ENCODE data around the gene FAM118B.

The FAM118B gene

DNA sequence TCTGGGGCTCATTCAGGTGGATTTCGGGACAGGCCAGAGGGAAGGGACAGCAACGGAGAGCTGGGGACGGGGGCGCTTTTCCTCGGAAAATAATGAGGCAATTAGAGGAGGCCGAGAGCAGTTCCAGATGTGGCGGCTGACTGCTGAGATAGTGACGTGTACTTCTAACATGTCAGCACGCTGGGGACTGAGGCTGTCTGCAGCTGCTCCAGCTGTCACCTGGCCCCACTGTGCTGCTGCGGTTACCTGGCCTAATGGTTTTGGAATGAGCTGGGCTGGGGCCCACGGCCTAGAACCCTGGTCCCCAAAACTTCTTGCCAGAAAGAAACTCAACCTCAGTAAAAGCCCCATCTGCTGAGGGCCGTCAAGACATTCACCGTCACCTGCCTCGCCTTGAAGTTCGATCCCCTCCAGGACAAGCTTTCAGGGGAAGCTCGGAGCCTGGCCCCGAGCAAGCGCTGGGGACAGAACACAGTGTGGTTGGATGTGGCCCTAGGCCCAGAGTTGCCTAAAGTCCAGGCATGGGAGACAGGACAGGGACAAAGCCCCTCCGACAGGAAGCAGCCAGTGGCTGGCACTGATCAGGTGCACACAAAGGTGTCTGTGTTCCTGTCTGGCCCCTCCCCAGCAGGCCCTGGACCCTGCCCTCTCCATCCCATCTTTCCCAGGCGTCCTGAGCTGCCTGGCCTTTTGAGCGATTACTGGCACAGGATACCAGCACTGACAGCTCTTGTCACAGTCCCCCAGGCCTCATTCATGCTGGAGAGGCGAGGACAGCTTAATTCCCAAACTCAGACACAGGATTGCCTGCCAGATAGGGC lies 22.3 kb upstream of the FAM118B start:
- Histone ChIP-seq H3K79me1 (ENCODE audit: low read length) (no peaks in the 10 kb centered on the region), H3K36me3 (ENCODE audit: control insufficient read depth, insufficient read depth, low read length) (peaks cover 9% of the 10 kb centered on the region), H3K23ac (ENCODE audit: low read length) (no peak overlapping the region), H3K56ac (ENCODE audit: low read length) (no peak overlapping the region), H3K4me3 (ENCODE audit: low read length) (no peak overlapping the region), H4K5ac (ENCODE audit: low read length) (no peak overlapping the region), H3K4me1 (ENCODE audit: control insufficient read depth, low read depth, low read length) (no peaks in the 10 kb centered on the region), H2BK120ac (ENCODE audit: low read depth, low read length) (no peak overlapping the region), H3K79me2 (ENCODE audit: control insufficient read depth, insufficient read depth, low read length) (no peaks in the 10 kb centered on the region), H3K27ac (ENCODE audit: low read depth, low read length) (no peak overlapping the region), H3K9ac (ENCODE audit: low read length) (no peak overlapping the region), H2BK5ac (ENCODE audit: low read length) (no peak overlapping the region), H3K4me2 (ENCODE audit: low read length) (no peak overlapping the region), H3K4ac (ENCODE audit: low read depth, low read length) (no peak overlapping the region), H3K27me3 (ENCODE audit: insufficient read depth, low read length, poor library complexity) (no peaks in the 10 kb centered on the region), H4K8ac (ENCODE audit: low read depth, low read length) (no peak overlapping the region), H2BK15ac (replicated peaks; ENCODE audit: low read depth) (no peak overlapping the region), H2AK5ac (ENCODE audit: low read length) (no peak overlapping the region), H3K18ac (ENCODE audit: low read length) (no peak overlapping the region)
- DNase-seq = no peak
- no CpG with 5 or more reads among the region's 22 CpGs for WGBS (ENCODE audit: extremely low coverage, insufficient coverage, low lambda C conversion rate)

GRCh38 chr11:126190792-126191191 lies 20.8 kb upstream of the FAM118B start:
- WGBS (ENCODE audit: extremely low coverage, insufficient coverage, low lambda C conversion rate) = no CpG with 5 or more reads among the region's 14 CpGs

GRCh38 chr11:126191379-126192073 lies 20.1 kb upstream of the FAM118B start:
- H3K27me3 ChIP-seq (ENCODE audit: insufficient read depth, low read length, poor library complexity) = no peaks in the 10 kb centered on the region
- H3K56ac ChIP-seq (ENCODE audit: low read length) = no peak overlapping the region
- no peaks in the 10 kb centered on the region for H3K79me2 ChIP-seq (ENCODE audit: control insufficient read depth, insufficient read depth, low read length)
- H3K36me3 ChIP-seq (ENCODE audit: control insufficient read depth, insufficient read depth, low read length) = peaks cover 9% of the 10 kb centered on the region
- no peak overlapping the region for H4K5ac ChIP-seq (ENCODE audit: low read length)
- H3K18ac ChIP-seq (ENCODE audit: low read length) = no peak overlapping the region
- peaks cover 2% of the 10 kb centered on the region for H3K79me1 ChIP-seq (ENCODE audit: low read length)
- no peaks in the 10 kb centered on the region for H3K4me1 ChIP-seq (ENCODE audit: control insufficient read depth, low read depth, low read length)
- no peak overlapping the region for H4K8ac ChIP-seq (ENCODE audit: low read depth, low read length)
- no peak overlapping the region for H3K23ac ChIP-seq (ENCODE audit: low read length)
- no peak overlapping the region for H2BK120ac ChIP-seq (ENCODE audit: low read depth, low read length)
- H2AK5ac ChIP-seq (ENCODE audit: low read length) = no peak overlapping the region
- no peak overlapping the region for H3K4ac ChIP-seq (ENCODE audit: low read depth, low read length)
- WGBS (ENCODE audit: extremely low coverage, insufficient coverage, low lambda C conversion rate) = no CpG with 5 or more reads among the region's 11 CpGs
- no peak overlapping the region for H3K4me3 ChIP-seq (ENCODE audit: low read length)
- H3K4me2 ChIP-seq (ENCODE audit: low read length) = no peak overlapping the region
- no peak overlapping the region for H2BK15ac ChIP-seq (replicated peaks; ENCODE audit: low read depth)
- H3K27ac ChIP-seq (ENCODE audit: low read depth, low read length) = no peak overlapping the region
- H2BK5ac ChIP-seq (ENCODE audit: low read length) = no peak overlapping the region
- DNase-seq = no peak
- H3K9ac ChIP-seq (ENCODE audit: low read length) = no peak overlapping the region

More at GRCh38 chr11:126190792-126191191, 20.8 kb upstream of the FAM118B start:
- H3K4ac ChIP-seq (ENCODE audit: low read depth, low read length) = no peak overlapping the region
- no peak overlapping the region for H4K5ac ChIP-seq (ENCODE audit: low read length)
- H3K4me3 ChIP-seq (ENCODE audit: low read length) = no peak overlapping the region
- H2BK5ac ChIP-seq (ENCODE audit: low read length) = no peak overlapping the region
- H3K56ac ChIP-seq (ENCODE audit: low read length) = no peak overlapping the region
- H2BK15ac ChIP-seq (replicated peaks; ENCODE audit: low read depth) = no peak overlapping the region
- no peak overlapping the region for H2BK120ac ChIP-seq (ENCODE audit: low read depth, low read length)
- DNase-seq = no peak
- H3K36me3 ChIP-seq (ENCODE audit: control insufficient read depth, insufficient read depth, low read length) = peaks cover 9% of the 10 kb centered on the region
- H2AK5ac ChIP-seq (ENCODE audit: low read length) = no peak overlapping the region
- H3K9ac ChIP-seq (ENCODE audit: low read length) = no peak overlapping the region
- H3K4me2 ChIP-seq (ENCODE audit: low read length) = no peak overlapping the region
- H4K8ac ChIP-seq (ENCODE audit: low read depth, low read length) = no peak overlapping the region
- H3K23ac ChIP-seq (ENCODE audit: low read length) = no peak overlapping the region
- no peaks in the 10 kb centered on the region for H3K27me3 ChIP-seq (ENCODE audit: insufficient read depth, low read length, poor library complexity)
- H3K4me1 ChIP-seq (ENCODE audit: control insufficient read depth, low read depth, low read length) = no peaks in the 10 kb centered on the region
- no peak overlapping the region for H3K18ac ChIP-seq (ENCODE audit: low read length)
- H3K79me1 ChIP-seq (ENCODE audit: low read length) = no peaks in the 10 kb centered on the region
- H3K27ac ChIP-seq (ENCODE audit: low read depth, low read length) = no peak overlapping the region
- no peaks in the 10 kb centered on the region for H3K79me2 ChIP-seq (ENCODE audit: control insufficient read depth, insufficient read depth, low read length)

- H3K36me3 ChIP-seq (ENCODE audit: control insufficient read depth, insufficient read depth, low read length) = peaks cover 13% of the 10 kb centered on the region
- H3K79me1 ChIP-seq (ENCODE audit: low read length) = peaks cover 3% of the 10 kb centered on the region
- H4K8ac ChIP-seq (ENCODE audit: low read depth, low read length) = no peak overlapping the region
- H3K23ac ChIP-seq (ENCODE audit: low read length) = no peak overlapping the region
- H3K18ac ChIP-seq (ENCODE audit: low read length) = no peak overlapping the region
- H2BK15ac ChIP-seq (replicated peaks; ENCODE audit: low read depth) = no peak overlapping the region
- H2BK5ac ChIP-seq (ENCODE audit: low read length) = no peak overlapping the region
- no peak overlapping the region for H2AK5ac ChIP-seq (ENCODE audit: low read length)
- H3K9ac ChIP-seq (ENCODE audit: low read length) = no peak overlapping the region
- H3K4me1 ChIP-seq (ENCODE audit: control insufficient read depth, low read depth, low read length) = no peaks in the 10 kb centered on the region
- no peaks in the 10 kb centered on the region for H3K79me2 ChIP-seq (ENCODE audit: control insufficient read depth, insufficient read depth, low read length)
- no peak overlapping the region for H2BK120ac ChIP-seq (ENCODE audit: low read depth, low read length)
- WGBS (ENCODE audit: extremely low coverage, insufficient coverage, low lambda C conversion rate) = no CpG with 5 or more reads among the region's 7 CpGs
- H3K4me2 ChIP-seq (ENCODE audit: low read length) = no peak overlapping the region
- H3K4me3 ChIP-seq (ENCODE audit: low read length) = no peak overlapping the region
- no peak overlapping the region for H3K4ac ChIP-seq (ENCODE audit: low read depth, low read length)
- no peak for DNase-seq
- no peak overlapping the region for H3K27ac ChIP-seq (ENCODE audit: low read depth, low read length)
- H3K27me3 ChIP-seq (ENCODE audit: insufficient read depth, low read length, poor library complexity) = no peaks in the 10 kb centered on the region
- no peak overlapping the region for H4K5ac ChIP-seq (ENCODE audit: low read length)
- H3K56ac ChIP-seq (ENCODE audit: low read length) = no peak overlapping the region
Observed at GRCh38 chr11:126192361-126192760, 19.2 kb upstream of the FAM118B start.

DNA sequence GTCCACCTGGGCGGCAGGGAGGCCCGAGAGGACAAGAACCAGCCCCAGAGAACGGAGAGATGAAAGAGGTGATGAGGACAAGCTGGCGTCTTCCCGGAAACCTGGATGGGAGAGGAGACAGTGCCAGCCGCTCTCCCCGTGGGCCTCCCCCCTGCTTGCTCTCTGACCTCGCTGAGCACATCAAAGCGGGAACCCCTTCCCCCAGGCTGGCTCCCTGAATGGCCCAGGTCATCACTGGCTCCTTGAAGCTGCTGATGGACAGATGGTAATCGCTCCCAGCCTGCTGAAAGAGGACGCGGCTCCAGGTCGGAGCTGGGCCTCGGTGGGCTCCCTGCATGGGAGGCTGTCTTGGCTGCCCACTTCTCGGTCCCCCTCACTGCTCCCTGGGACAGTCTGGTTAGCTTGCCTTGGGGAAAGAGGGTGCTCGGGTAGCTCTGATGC lies 18.5 kb upstream of the FAM118B start:
- Histone ChIP-seq H2BK5ac (ENCODE audit: low read length) (no peak overlapping the region), H3K23ac (ENCODE audit: low read length) (no peak overlapping the region), H3K27ac (ENCODE audit: low read depth, low read length) (no peak overlapping the region), H3K18ac (ENCODE audit: low read length) (no peak overlapping the region), H3K4me2 (ENCODE audit: low read length) (no peak overlapping the region), H3K27me3 (ENCODE audit: insufficient read depth, low read length, poor library complexity) (no peaks in the 10 kb centered on the region), H3K36me3 (ENCODE audit: control insufficient read depth, insufficient read depth, low read length) (peaks cover 16% of the 10 kb centered on the region), H3K79me2 (ENCODE audit: control insufficient read depth, insufficient read depth, low read length) (no peaks in the 10 kb centered on the region), H3K4me3 (ENCODE audit: low read length) (no peak overlapping the region), H3K4ac (ENCODE audit: low read depth, low read length) (no peak overlapping the region), H2BK15ac (replicated peaks; ENCODE audit: low read depth) (no peak overlapping the region), H4K5ac (ENCODE audit: low read length) (no peak overlapping the region), H2BK120ac (ENCODE audit: low read depth, low read length) (no peak overlapping the region), H2AK5ac (ENCODE audit: low read length) (no peak overlapping the region), H3K9ac (ENCODE audit: low read length) (no peak overlapping the region), H3K79me1 (ENCODE audit: low read length) (peaks cover 6% of the 10 kb centered on the region), H3K4me1 (ENCODE audit: control insufficient read depth, low read depth, low read length) (no peaks in the 10 kb centered on the region), H3K56ac (ENCODE audit: low read length) (no peak overlapping the region), H4K8ac (ENCODE audit: low read depth, low read length) (no peak overlapping the region)
- no CpG with 5 or more reads among the region's 16 CpGs for WGBS (ENCODE audit: extremely low coverage, insufficient coverage, low lambda C conversion rate)
- DNase-seq = no peak

All from mesendoderm (in vitro differentiated cells).